GM12873 (cell line): ENCODE results near the gene SLC25A46.

Experiments
- TF ChIP-seq, protein P1 (sequence below): IDR thresholded peaks from 2 replicates; pipeline ENCODE4 v1.5.1; 2012; ENCODE audit warnings: low read depth, mild to moderate bottlenecking, moderate library complexity, low read length, control low read depth; ENCODE audit not compliant: insufficient read depth; ENCODE audit errors: missing control alignments

SLC25A46 gene

DNA sequence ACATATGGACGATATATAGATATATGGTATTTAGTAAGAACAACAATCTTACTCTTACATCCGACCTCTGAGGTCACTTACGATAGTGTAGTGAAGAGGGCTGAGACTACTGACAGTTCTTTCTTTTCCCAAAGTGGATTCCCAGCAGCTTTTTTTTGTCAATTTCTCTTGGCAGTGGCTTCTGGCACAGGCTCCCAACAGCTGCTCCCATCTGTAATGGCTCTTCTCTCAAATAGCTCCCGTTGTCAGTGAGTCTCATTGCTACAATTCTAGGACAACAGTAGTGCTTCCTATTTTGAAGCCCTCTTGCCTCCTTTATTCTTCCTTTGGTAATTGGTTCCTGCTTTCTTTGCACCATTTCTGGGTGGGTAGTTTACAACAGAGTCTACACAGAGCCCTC is 68.4 kb downstream of the SLC25A46 start:
- TF ChIP-seq, protein P1, sequence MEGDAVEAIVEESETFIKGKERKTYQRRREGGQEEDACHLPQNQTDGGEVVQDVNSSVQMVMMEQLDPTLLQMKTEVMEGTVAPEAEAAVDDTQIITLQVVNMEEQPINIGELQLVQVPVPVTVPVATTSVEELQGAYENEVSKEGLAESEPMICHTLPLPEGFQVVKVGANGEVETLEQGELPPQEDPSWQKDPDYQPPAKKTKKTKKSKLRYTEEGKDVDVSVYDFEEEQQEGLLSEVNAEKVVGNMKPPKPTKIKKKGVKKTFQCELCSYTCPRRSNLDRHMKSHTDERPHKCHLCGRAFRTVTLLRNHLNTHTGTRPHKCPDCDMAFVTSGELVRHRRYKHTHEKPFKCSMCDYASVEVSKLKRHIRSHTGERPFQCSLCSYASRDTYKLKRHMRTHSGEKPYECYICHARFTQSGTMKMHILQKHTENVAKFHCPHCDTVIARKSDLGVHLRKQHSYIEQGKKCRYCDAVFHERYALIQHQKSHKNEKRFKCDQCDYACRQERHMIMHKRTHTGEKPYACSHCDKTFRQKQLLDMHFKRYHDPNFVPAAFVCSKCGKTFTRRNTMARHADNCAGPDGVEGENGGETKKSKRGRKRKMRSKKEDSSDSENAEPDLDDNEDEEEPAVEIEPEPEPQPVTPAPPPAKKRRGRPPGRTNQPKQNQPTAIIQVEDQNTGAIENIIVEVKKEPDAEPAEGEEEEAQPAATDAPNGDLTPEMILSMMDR, result no peak

DNA sequence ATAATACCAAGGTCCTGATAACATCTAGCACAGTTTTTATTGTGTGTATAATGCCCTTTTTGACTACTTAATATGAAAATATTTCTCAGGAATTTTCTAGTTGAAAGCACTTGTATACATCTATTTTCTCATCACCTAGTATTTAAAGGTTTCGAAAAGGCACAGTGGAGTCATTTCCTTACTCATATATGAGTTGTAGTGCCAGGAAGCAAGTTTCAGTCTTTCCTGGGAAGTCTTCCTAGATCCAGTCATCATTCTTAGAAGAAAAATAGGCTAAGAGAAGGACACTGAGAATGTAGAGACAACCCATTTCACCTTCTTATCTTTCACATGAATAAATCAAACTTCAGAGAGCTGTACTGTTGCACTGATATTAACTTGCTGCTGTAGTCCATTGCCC is 70.2 kb downstream of the SLC25A46 start:
- TF ChIP-seq, protein P1, result no peak
